Stimulated activated CD8-positive, alpha-beta memory T cell treated with anti-CD3 and anti-CD28 coated beads, Interleukin-4, amount 100 ng/mL, for 4 hours (primary cell): ENCODE measurements around the gene RTN3.
"Not testable (repeated sequence)": the region's sequence is repeated elsewhere in the genome, so short reads cannot be mapped to it uniquely, and the experiment has no call there.

ENCODE experiments used
- DNase-seq, 2 donors: peaks; one replicate each; pipeline ENCODE4 v3.0.0-alpha.2; 2020; ENCODE audit warnings: low read depth in 2 of 2, low spot score in 1 of 2

RTN3 gene

DNA sequence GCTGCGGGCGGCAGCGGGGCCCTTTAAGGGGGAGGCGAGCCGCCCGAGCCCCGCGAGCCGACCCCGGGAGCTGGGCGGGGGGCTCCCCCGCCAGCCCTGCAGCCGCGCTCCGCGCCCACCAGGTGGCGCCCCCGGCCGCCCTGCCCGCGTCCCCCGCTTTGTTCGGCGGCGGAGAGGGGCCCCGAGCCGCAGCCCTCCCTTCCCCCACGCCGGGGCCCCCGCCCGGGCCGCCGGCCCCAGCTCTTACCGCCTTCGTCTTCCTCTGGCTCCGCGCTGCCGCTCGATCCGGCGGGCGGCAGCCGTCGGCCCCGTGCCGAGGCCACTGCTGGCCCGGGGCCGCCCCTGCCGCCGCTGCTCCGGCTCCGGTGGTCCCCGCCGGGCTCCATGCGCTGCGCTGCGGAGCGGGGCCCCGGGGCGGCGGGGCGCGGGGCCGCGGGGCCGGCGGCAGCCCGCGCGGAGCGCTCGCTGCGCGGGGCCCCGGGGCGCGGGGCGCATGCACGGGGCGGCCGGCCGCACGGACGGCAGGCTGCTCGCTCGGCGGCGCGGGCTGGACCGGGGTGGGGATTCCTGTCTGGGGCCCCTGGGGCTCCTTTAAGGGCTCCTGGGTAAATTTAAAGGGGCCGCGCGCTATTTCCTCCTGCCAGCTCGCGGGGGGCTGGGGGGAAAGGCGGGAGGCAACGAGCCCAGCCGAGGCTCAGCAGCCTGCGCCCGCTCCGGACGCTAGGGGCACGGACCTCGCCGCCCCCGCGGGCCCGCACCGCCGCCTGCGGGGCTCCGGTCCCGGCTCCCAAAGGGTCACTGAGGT lies 87.1 kb downstream of the RTN3 start, which contains the start of gene ZFTA:
Gene ZFTA, minus strand, starts transcription at position 539 of the 805 bp plus-strand sequence. Its CDS starts 153 bp downstream, at position 386.
- DNase-seq, result peak in 1 of 2 donors; percentile 33

DNA sequence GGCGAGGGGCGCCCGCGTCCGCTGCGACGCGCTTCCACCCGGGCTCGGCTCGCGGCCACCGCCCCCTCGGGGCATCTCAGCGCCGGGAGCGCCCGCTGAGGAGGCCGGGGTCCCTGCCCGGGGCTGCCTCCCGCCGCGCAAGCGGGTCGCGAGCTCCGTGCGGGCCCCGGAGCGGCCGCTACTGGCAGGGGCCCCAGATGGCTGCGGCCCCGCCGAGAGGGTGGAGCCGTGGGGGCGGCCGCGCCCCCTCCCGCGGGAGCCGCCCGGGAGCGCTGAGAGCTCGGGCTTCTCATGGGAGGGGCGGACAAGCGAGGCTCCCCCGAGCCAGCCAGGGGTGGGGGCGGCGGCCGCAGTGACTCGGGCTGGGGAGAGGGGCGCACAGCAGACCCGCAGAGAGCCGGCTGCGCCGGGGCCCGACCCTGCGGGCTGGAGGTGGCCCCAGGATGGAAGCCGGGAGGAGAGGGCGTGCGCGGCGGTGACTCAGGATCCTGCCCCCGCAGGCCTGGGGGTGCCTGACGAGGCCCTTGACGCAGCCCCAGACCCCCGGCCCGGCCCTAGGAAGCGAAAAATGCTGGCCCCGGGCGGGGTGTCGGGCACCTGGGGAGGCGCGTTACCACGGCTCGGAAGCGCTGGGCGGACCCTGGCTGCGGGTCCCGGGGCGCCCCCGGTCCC lies 87.9 kb downstream of the RTN3 start:
- peak in 1 of 2 donors; percentile 16 for DNase-seq

DNA sequence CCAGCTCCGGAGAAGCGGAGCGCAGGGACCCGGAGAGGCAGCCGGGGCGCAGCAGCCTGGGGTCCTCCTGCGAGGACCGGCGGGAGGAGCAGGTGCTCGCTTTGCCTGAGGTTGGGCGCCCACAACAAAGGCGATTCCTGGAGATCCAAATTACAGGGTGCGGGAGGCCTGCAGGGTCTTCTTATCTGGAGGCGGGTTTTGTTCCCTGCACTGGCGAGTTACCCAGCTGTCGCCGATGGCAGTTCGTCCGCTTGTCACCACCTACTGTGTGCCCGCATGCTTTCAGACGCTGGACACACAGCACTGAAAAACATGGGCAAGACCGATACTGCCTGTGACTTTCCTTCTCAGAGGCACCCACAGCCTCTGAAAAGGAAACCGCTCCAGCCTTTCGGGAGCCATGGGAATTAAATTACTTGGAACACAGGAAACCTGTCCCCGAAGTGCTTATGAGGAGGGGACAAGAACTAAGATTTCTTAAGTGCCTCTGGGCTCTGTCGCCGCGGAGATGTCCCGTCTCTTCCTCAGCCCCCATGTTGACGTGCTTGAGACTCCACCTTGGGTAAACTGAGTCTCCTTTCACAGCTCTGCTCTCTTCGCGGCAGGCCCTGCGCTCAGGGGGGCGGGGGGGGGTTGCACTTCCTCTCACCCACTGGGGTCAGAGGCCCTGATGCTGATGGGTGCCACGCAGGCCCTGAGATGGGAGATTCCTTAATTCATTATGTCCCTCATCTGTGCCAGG lies 88.6 kb downstream of the RTN3 start:
- no peak for DNase-seq

DNA sequence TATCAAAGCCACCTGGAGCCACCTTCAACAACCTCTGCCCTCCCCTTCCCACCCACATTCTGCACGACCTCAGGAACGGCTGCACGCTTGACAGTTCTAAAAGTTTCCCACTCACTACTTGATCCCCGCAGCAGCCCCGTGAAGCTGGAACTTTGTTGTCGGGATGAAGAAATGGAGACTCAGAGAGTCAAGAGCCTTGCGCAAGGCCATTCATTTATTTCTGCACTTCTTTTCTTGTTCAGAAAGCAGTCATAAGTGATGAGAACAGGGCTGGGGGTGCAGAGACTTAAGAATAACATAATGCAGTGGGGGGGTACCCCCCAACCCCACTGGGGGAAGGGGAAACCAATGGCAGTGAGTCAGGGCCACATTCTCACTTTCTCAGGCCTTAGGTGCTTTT lies 89.5 kb downstream of the RTN3 start:
- no peak for DNase-seq

DNA sequence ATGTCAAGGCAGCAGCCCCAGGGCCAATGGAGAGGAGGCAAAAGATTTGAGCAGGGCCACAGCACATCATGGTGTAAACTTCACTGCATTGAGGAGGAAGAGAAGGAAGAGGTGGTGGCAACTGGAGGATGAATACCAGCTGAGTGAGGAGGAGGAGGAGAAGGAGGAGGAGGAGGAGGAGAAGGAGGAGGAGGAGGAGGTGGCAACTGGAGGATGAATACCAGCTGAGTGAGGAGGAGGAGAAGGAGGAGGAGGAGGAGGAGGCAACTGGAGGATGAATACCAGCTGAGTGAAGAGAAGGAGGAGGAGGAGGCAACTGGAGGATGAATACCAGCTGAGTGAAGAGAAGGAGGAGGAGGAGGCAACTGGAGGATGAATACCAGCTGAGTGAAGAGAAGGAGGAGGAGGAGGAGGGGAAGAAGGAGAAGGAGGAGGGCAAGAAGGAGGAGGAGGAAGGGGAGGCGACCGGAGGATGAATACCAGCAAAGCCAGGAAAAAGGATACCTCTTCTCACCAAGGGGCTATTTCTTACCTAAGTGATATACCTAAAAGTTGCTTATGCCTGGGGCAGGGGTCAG lies 90.5 kb downstream of the RTN3 start:
- DNase-seq, result not testable (repeated sequence)

DNA sequence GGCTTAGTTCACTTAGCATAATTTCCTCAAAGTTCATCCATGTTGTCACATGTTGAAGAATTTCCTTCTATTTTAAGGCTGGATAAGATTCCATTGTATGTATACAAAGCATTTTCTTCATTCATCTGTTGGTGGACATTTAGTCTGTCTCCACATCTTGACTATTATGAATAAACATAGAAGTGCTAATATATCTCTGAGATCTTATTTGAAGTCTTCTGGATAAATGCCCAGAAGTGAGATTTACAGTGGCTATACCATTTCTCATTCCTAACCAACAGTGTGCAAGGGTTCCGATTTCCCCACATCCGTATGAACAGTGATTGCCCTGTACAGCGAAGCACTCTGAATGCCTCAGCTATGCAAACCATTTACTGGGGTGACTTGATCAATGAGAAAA lies 93.9 kb downstream of the RTN3 start:
- DNase-seq, result no peak

DNA sequence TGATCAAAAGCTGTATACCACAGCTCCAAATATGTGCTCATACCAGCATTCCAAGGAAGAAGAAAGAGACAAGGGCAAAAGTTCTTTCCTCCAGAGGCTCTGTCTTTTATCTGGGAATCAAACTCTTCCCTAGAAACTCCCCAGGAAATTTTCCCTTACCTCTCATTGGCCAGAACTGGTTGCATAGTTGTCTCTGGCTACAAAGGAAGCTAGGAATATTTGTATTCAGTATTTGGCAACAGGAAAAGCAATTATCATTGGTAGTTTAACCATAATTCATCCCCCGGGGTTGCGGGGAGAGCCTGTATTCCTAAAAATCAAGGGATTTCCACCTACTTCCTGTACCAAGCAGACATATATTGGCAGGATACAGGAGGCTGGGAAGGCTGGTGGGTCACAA lies 97.7 kb downstream of the RTN3 start:
- no peak for DNase-seq

DNA sequence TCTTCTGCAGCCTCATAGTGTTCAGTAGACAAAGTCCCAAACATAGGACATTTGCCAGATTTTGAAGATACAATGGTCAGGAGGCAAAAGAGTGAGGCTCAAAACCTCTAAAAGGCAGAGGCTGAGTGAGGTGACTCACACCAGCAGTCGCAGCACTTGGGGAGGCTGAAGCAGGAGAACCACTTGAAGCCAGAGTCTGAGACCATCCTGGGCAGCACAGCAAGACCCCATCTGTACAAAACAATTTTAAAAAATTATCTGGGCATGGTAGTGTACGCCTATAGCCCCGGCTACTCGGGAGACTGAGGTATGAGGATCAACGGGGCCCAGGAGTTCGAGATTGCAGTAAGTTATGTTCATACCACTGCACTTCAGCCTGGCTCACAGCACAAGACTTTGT lies 101.4 kb downstream of the RTN3 start:
- no peak for DNase-seq

DNA sequence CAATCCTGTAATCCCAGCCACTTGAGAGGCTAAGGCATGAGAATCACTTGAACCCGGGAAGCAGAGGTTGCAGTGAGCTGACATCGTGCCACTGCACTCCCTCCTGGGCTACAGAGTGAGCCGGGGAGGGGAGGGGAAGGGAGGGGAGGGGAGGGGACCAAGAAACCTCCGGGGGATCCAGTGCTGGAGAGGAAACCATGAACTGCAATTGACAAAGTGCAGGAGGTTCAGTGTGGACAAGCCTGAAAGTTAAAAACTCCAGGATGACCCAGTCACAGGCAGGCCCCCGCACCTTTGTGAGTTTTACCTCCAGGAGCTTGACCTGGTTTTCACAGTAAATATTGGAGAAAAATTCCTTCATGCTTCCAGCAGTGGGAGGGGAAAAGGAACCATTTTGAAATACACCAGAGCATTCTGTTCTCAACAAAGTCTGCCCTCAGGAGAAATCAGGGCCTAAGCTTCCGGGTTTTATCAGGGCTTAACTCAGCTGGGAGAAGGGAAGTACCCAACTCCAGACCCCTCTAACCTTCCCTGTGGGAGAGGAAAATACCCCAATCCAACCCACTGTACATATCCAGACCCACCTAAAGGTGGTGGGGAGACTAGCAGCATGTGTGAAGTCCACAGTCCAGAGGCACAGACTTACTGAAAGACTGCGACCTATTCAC lies 102.8 kb downstream of the RTN3 start:
- DNase-seq, result no peak

DNA sequence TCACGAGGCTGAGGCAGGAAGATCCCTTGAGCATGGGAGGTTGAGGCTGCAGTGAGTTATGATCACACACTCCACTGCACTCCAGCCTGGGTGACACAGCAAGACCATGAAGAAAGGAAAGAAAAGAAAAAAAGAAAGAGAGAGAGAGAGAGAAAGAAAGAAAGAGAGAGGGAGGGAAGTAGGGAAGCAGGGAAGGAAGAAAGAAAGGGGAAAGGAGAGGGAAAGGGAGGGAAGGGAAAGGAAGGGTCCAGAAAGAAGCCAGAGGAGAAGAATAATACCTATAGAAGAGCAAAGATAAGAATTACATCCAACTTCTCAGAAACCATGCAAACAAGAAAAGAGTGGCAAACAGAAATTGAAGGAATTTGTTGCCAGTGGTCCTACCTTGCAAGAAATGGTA lies 104.5 kb downstream of the RTN3 start:
- no peak for DNase-seq

DNA sequence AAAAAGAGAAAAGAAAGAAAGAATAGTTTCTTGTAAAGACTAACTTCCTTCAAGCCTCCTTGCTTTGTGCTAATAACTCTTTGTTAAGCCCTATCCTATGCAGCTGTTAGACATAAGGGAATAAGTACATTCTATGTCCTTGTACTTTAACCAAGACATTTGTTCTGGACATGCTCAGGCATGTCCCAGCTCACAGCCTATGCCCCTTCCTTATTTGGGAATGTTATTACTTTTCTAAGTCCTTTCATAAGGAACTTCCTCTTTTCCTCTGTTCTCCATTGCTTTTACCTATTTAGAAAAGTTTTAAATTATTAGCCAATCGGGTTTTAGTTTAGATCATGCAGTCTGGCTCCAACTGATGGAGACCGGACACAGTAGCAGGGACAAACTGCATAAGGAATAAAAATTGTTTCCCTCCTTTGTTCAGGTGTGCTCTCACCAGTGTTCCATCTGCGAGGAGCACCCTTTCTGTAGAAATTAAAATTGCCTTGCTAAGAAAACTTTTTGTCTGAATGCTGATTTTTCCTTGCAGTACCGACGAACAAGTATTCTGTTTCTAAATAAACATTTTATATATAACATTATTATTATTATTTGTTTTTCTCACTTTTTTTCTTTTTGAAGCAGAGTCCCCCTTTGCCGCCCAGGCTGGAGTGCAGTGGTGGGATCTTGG lies 110.3 kb downstream of the RTN3 start:
- DNase-seq, result no peak

DNA sequence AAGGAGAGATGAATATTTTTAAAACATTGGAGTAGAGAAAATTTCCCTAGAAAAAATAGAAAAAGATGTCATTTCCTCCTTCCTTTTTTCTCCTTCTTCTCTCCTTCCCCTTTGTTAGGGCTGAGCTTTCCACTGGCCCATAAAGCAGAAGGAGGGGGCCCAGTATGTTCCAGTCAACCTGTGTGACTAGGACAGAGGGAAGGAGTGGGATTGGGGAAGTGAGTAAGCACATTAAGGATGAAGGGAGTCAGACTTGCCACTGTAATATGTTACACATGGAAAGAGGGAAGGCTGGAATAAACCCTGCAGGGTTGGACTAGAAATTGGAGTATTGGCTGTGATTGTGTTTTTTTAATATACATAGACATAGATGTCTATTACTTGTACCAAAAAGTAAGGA lies 111.9 kb downstream of the RTN3 start:
- DNase-seq, result no peak

DNA sequence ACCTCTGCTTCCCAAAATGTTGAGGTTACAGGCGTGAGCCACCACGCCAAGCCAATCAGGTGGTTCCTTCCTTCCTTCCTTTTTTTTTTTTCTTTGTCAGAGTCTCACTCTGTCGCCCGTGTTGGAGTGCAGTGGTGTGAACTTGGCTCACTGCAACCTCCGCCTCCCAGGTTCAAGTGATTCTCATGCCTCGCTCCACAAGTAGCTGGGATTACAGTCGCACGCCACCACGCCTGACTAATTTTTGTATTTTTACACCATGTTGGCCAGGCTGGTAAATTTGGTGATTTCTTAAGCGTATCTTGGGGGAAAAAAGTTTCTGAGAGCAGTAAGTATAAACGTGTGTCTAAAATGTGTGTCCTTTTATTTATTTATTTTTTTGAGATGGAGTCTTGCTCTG lies 113.8 kb downstream of the RTN3 start:
- DNase-seq, result no peak

DNA sequence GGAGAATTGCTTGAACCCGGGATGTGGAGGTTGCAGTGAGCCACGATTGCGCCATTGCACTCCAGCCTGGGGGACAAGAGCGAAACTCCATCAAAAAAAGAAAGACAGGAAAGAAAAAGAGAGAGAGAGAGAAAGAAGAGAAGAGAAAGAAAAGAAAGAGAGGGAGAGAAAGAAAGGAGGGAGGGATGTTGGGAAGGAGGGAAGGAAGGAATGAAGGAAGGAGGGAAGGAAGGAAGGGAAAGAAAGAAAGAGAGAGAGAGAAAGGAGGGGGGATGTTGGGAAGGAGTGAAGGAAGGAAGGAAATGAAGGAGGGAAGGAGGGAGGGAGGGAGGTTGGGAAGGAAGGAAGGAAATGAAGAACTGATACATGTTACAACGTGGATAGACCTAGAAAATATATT lies 119.6 kb downstream of the RTN3 start:
- no peak for DNase-seq

DNA sequence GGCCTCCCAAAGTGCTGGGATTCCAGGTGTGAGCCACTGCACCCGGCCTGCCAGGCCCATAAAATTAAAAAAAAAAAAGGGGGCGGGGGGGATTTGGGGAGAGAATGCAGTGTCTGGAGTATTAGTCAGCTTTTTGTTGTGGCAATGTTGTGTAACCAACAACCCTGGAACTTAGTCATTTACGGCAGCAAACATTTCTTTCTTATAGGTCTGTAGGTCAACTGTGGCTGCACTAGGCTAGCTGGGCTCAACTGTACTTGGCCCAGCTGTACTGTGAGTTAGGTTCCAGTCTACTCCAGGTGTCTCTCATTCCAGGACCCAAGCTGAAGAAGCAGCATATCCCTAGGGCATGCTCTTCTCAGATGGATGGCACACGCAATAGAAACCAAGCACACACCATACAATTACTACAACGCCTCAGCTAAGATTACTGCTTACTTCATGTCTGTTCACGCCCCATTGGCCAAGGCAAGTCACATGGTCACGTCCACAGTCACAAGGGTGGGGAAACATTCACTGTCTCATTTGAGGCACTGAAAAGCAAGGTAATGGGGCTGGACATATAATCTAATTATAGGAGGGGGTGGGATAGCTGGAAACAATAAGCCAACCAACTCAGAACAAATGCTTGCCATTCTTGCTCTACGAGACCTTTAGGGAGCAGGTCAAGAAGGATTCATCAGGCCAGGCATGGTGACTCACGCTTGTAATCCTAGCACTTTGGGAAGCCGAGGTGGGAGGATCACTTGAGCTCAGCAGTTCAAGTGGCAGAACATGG lies 121.5 kb downstream of the RTN3 start:
- no peak for DNase-seq

DNA sequence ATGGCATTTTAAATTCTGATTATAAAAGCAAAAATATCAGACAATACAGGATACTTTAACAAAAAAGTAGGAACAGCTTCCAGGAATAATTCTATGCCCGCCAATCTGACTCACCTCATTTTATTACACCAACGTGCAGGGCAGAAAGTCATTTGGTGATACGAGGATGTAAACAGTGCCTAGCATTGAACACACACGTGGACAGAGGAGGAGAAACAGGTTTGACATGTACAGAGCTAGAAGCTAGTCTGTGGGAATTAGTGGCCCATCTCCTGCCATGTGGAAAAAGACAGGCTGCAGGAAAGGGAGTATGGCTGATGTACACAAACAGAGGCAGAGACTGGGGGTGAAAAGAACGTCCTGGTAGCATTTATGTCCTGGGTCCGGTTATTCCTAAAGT lies 123.0 kb downstream of the RTN3 start:
- no peak for DNase-seq

DNA sequence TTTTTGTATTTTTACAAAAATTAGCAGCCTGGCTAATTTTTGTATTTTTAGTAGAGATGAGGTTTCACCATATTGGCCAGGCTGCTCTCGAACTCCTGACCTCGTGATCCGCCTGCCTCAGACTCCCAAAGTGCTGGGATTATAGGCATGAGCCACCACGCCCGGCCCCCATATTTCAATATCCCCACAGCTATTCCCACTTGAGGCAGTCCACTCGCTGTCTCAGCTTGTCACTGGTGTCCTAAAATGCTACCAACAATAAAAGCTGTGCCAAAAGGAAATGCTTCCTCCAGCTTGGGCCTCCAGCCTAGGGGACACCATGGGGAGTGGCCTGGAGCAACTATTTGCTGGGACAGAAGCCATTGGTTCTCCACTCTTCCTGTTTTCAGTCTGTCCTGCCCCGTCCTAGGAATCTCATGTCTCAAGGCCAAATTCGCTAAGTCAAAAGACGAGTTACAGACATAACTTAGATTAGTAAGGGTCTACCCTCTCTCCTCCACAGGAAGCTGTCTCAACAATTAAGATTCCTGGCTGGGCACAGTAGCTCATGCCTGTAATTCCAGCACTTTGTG lies 124.6 kb downstream of the RTN3 start:
- no peak for DNase-seq
